ENCODE data around the gene GALM. TPM values are rescaled to one million over a fixed set of nuclear protein-coding genes. Genes with fewer than 3 reads are reported as not detected.
"Not testable (repeated sequence)": the region's sequence is repeated elsewhere in the genome, so short reads cannot be mapped to it uniquely, and the experiment has no call there.

GALM gene
- total RNA-seq, 4 donors from 2014 or later: 9.2 to 17.1 (median 13.2) TPM

DNA sequence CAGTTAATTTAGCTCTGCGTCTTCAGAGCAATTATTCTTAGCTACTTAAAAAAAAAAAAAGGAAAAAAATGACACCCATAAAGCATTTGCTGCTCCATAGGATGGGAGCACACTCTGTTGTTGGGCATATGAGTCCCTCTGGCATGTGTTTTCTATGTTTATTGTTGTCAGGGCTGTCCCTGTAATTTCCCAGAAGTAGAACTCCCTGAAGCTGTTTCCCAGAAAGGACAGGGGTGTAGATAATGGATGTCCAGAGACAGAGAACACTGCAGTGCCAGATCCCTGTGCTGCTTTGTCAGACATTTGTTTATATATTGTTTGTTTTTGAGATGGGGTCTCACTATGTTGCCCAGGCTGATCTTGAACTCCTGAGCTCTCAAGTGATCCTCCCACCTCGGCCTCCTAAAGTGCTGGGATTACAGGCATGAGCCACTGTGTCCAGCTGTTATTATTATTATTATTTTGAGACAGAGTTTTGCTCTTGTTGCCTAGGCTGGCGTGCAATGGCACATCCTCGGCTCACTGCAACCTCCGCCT, 32.6 kb downstream of the GALM start:
- WGBS, 2 donors (ENCODE audit: low coverage in 1 of 2): 94 to 98% methylated on average over 3 to 5 of the region's 5 CpGs

DNA sequence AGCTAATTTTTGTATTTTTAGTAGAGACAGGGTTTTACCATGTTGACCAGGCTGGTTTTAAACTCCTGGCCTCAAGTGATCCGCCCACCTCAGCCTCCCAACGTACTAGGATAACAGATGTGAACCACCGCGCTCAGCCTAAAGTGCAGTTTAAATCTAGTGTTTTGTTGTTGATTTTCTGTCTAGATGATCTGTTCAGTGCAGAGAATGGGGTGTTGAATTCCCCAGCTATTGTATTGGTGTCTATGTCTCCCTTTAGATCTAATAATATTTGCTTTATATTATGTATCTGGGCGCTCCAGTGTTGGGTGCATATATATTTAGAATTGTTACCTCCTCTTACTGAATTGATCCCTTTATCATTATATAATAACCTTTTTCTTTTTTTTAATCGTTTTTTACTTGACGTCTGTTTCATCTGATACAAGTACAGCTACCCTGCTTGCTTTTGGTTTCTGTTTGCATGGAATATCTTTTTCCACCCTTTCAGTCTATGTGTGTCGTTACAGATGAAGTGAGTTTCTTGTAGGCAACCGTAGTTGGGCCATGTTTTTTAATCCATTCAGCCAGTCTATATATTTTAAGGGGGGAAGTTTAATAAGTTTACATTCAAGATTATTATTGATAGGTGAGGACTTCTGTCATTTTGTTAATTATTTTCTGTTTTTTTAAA, 34.3 kb downstream of the GALM start:
- no peak overlapping the region for H3K4me3 ChIP-seq
- ATAC-seq: no peak
- H3K27ac ChIP-seq: no peak overlapping the region
- H3K4me1 ChIP-seq: no peaks in the 10 kb centered on the region
- 93 to 96% methylated on average over 5 to 9 of the region's 9 CpGs for WGBS, 2 donors (ENCODE audit: low coverage in 1 of 2)
- no peaks in the 10 kb centered on the region for H3K9me3 ChIP-seq
- no peak for TF ChIP-seq POLR2AphosphoS5 (IDR thresholded peaks at IDR 0.05)
- no peak for TF ChIP-seq CTCF (IDR thresholded peaks at IDR 0.05)
- no peak for TF ChIP-seq EP300 (IDR thresholded peaks at IDR 0.05)
- TF ChIP-seq POLR2A (IDR thresholded peaks at IDR 0.05): no peak
- no peaks in the 10 kb centered on the region for H3K27me3 ChIP-seq
- peaks cover 0 to 3% of the 10 kb centered on the region in 2 donors for H3K36me3 ChIP-seq

More for the DNA sequence above, 32.6 kb downstream of the GALM start:
- H3K36me3 ChIP-seq: peaks cover 0 to 6% of the 10 kb centered on the region in 2 donors
- no peak overlapping the region for H3K4me3 ChIP-seq
- no peak for ATAC-seq
- no peaks in the 10 kb centered on the region for H3K9me3 ChIP-seq
- no peaks in the 10 kb centered on the region for H3K4me1 ChIP-seq
- H3K27me3 ChIP-seq: no peaks in the 10 kb centered on the region
- no peak overlapping the region for H3K27ac ChIP-seq
- no peak for TF ChIP-seq POLR2A (IDR thresholded peaks at IDR 0.05)
- TF ChIP-seq POLR2AphosphoS5 (IDR thresholded peaks at IDR 0.05): no peak
- no peak for TF ChIP-seq EP300 (IDR thresholded peaks at IDR 0.05)
- no peak for TF ChIP-seq CTCF (IDR thresholded peaks at IDR 0.05)

DNA sequence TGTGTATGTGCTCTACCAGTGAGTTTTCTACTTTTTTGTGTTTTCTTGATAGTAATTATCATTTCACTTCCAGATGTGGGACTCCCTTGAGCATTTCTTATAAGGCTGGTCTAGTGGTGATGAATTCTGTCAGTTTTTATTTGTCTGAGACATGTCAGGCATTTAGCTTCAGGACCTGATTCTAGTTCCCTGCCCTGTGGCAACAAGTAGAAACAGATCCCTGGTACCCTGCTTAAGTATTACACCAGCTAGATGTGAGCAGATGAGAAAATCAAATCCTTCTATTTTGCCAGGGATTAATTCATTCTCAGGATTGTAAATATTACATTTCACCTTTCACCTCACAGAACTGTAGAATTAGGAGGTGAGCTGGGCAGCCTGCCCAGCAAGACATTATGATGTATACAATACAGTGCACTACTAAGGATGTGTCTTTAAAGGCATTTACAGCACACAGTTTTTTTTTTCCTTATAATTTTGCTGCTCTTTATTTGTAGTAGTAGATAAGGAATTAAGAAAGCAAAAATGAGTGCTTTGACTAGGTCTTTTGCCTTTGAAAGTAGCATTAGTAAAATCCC, 35.1 kb downstream of the GALM start:
- TF ChIP-seq POLR2A (IDR thresholded peaks at IDR 0.05) (no peak), POLR2AphosphoS5 (IDR thresholded peaks at IDR 0.05) (no peak), EP300 (IDR thresholded peaks at IDR 0.05) (no peak), CTCF (IDR thresholded peaks at IDR 0.05) (no peak)
- no peak overlapping the region for H3K4me3 ChIP-seq
- H3K27ac ChIP-seq: no peak overlapping the region
- H3K27me3 ChIP-seq: no peaks in the 10 kb centered on the region
- no peak for ATAC-seq
- peaks cover 0 to 3% of the 10 kb centered on the region in 2 donors for H3K36me3 ChIP-seq
- no peaks in the 10 kb centered on the region for H3K4me1 ChIP-seq
- H3K9me3 ChIP-seq: no peaks in the 10 kb centered on the region

GRCh38 chr2:38701542-38701941, 35.6 kb downstream of the GALM start:
- Histone ChIP-seq H3K9me3 (no peaks in the 10 kb centered on the region), H3K4me3 (no peak overlapping the region), H3K27me3 (no peaks in the 10 kb centered on the region), H3K27ac (no peak overlapping the region), H3K36me3 (peaks cover 0 to 3% of the 10 kb centered on the region in 2 donors), H3K4me1 (no peaks in the 10 kb centered on the region)
- TF ChIP-seq POLR2A (IDR thresholded peaks at IDR 0.05): no peak
- no peak for TF ChIP-seq EP300 (IDR thresholded peaks at IDR 0.05)
- no peak for TF ChIP-seq POLR2AphosphoS5 (IDR thresholded peaks at IDR 0.05)
- no peak for TF ChIP-seq CTCF (IDR thresholded peaks at IDR 0.05)
- no peak for ATAC-seq
- 77 to 92% methylated on average over 4 of the region's 4 CpGs for WGBS, 2 donors (ENCODE audit: low coverage in 1 of 2)

DNA sequence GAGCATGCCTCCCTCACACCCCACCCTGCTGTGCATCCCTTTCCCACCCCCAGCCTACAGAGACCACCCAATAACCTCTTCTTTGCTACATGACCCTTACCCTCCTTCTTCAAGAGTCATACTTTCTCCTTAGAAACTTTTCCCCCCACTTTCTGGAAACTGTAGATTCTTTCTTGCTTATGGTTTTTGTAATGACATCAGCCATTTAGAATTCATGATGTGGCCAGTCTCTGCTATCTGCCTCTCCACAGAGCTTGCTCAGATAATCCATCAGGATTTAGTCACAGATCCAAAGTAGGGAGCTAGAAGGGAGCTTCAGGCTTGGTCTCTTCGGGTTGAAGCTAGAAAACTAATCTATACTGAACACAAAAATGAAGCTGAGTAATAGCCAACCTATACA, 36.5 kb downstream of the GALM start:
- Histone ChIP-seq H3K27ac (no peak overlapping the region), H3K9me3 (no peaks in the 10 kb centered on the region), H3K36me3 (peaks cover 0 to 3% of the 10 kb centered on the region in 2 donors), H3K4me1 (no peaks in the 10 kb centered on the region), H3K27me3 (no peaks in the 10 kb centered on the region), H3K4me3 (no peak overlapping the region)
- WGBS, 2 donors (ENCODE audit: low coverage in 1 of 2): 44 to 67% methylated on average over 1 of the region's 1 CpG
- ATAC-seq: no peak
- no peak for TF ChIP-seq POLR2AphosphoS5 (IDR thresholded peaks at IDR 0.05)
- TF ChIP-seq POLR2A (IDR thresholded peaks at IDR 0.05): no peak
- TF ChIP-seq EP300 (IDR thresholded peaks at IDR 0.05): no peak
- TF ChIP-seq CTCF (IDR thresholded peaks at IDR 0.05): no peak

DNA sequence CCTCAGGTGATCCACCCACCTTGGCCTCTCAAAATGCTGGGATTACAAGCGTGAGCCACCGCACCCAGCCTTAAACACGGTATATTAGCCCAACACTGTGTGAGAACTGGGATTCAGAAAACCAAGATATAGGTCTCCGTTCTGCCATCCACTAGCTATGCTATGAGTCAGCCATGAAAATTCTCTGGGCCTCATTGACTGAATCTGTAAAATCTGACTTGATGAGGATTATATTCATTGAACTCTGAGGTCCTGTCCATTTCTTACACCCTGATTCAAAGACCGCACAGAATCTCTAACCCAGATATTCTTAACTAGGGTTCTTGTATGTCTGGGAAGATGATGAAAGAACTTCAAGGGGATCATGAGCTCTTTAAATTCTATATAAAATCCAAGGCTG, 37.4 kb downstream of the GALM start:
- 94 to 99% methylated on average over 2 to 5 of the region's 5 CpGs for WGBS, 2 donors (ENCODE audit: low coverage in 1 of 2)
- ATAC-seq, H3K4me3 ChIP-seq, H3K27ac ChIP-seq, H3K36me3 ChIP-seq, H3K9me3 ChIP-seq, H3K27me3 ChIP-seq, H3K4me1 ChIP-seq: not testable (repeated sequence)
